ENCODE results near the gene C16orf46.

GRCh38 chr16:81061307-81061640, 15.8 kb downstream of the C16orf46 start:
- TF ChIP-seq CTCF (IDR thresholded peaks at IDR 0.05; ENCODE audit: low read depth, low read length, missing input control) (no peak), SP1 (IDR thresholded peaks at IDR 0.05) (no peak), REST (IDR thresholded peaks at IDR 0.05) (no peak), RAD21 (IDR thresholded peaks at IDR 0.05) (no peak), GABPA (IDR thresholded peaks at IDR 0.05 in 1 of 2, conservative IDR thresholded peaks at IDR 0.05 in 1 of 2) (no peak)

Data from liver (tissue), 3 donors.